OCI-LY1 (cell line): Measurements from ENCODE around the gene PCIF1.

Source experiments
- H2AFZ ChIP-seq: fragments of 200-600 bp; sonication (generic), shearing (Covaris generic); 2 replicates; pipeline ENCODE4 v1.6.0; 2014; ENCODE audit warnings: antibody characterized with exemption, mild to moderate bottlenecking, low read length
- H3F3A ChIP-seq: fragments of 200-600 bp; sonication (generic), shearing (Covaris generic); 2 replicates; pipeline ENCODE4 v1.6.0; 2014; ENCODE audit warnings: mild to moderate bottlenecking, antibody characterized with exemption, low read length, moderate library complexity; ENCODE audit not compliant: insufficient read depth
- H3K27ac ChIP-seq: fragments of 200-600 bp; sonication (generic); 2 replicates; pipeline ENCODE4 v1.5.1; 2014; ENCODE audit warnings: low read length, mixed run types, mild to moderate bottlenecking, low read depth; ENCODE audit not compliant: poor library complexity, severe bottlenecking
- H3K27me3 ChIP-seq: fragments of 200-600 bp; sonication (generic); 2 replicates; pipeline ENCODE4 v1.6.0; 2014; ENCODE audit warnings: antibody characterized with exemption, mild to moderate bottlenecking, low read length, moderate library complexity; ENCODE audit not compliant: insufficient read depth
- H3K36me3 ChIP-seq: fragments of 200-600 bp; sonication (generic); 2 replicates; pipeline ENCODE4 v1.6.1; 2014; ENCODE audit warnings: mild to moderate bottlenecking, antibody characterized with exemption, low read length, moderate library complexity, mixed read lengths; ENCODE audit not compliant: insufficient read depth
- H3K4me1 ChIP-seq: fragments of 200-600 bp; sonication (generic); 2 replicates; pipeline ENCODE4 v1.5.1; 2014; ENCODE audit warnings: mild to moderate bottlenecking, low read length, moderate library complexity; ENCODE audit not compliant: insufficient read depth, severe bottlenecking
- H3K4me2 ChIP-seq: fragments of 200-600 bp; sonication (generic), shearing (Covaris generic); 2 replicates; pipeline ENCODE4 v1.6.1; 2014; ENCODE audit warnings: low read length
- H3K4me3 ChIP-seq: fragments of 200-600 bp; sonication (generic); 2 replicates; pipeline ENCODE4 v1.5.1; 2014; ENCODE audit warnings: low read length, low read depth, mild to moderate bottlenecking, mixed read lengths; ENCODE audit not compliant: poor library complexity, severe bottlenecking
- H3K79me2 ChIP-seq: fragments of 200-600 bp; shearing (Covaris generic); 2 replicates; pipeline ENCODE4 v1.6.1; 2016; ENCODE audit warnings: mixed run types, low read length, mixed read lengths; ENCODE audit not compliant: insufficient read depth
- H3K9ac ChIP-seq: fragments of 200-600 bp; sonication (generic), shearing (Covaris generic); 2 replicates; pipeline ENCODE4 v1.6.1; 2014; ENCODE audit warnings: mild to moderate bottlenecking, low read length, mixed read lengths
- H3K9me2 ChIP-seq: fragments of 200-600 bp; sonication (generic), shearing (Covaris generic); 2 replicates; pipeline ENCODE4 v1.6.1; 2014; ENCODE audit warnings: low read depth, mild to moderate bottlenecking, low read length, mixed read lengths
- H3K9me3 ChIP-seq: fragments of 200-600 bp; shearing (Covaris generic); 2 replicates; pipeline ENCODE4 v1.6.1; 2014; ENCODE audit warnings: low read length, mixed read lengths
- H4K20me1 ChIP-seq: fragments of 200-600 bp; sonication (generic), shearing (Covaris generic); 2 replicates; pipeline ENCODE4 v1.6.0; 2016; ENCODE audit warnings: mild to moderate bottlenecking, low read length; ENCODE audit not compliant: insufficient read depth
- EZH2 ChIP-seq: fragments of 200-600 bp; sonication (generic), shearing (Covaris generic); IDR thresholded peaks from 2 replicates; pipeline ENCODE4 v1.8.0; 2017; ENCODE audit warnings: borderline replicate concordance, mixed run types, mild to moderate bottlenecking, antibody characterized with exemption, low read length, moderate library complexity, mixed read lengths
- TF ChIP-seq, protein P1 (sequence below): fragments of 200-600 bp; sonication (generic), shearing (Covaris generic); IDR thresholded peaks from 2 replicates; pipeline ENCODE4 v1.5.1; 2017; ENCODE audit warnings: mild to moderate bottlenecking, antibody characterized with exemption, low read length, moderate library complexity, mixed read lengths

Gene PCIF1

DNA sequence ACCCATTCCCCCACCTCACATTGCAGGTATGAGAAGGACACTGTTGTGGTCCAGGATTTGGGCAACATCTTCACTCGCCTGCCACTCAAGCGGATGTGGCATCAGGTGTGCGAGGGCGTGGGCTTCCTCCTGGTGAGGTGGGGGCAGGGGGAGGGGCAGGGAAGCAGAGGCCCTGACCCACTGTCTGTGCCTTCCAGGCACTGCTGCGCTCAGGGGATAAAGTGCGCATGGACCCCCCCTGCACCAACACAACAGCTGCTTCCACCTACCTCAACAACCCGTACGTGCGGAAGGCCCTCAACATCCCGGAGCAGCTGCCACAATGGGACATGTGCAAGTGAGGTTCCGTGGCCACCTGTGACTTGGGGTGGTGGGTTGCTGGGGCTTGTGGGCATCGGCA is 39.7 kb upstream of the PCIF1 start:
- Histone ChIP-seq H3K9ac (no peak overlapping the region), H3K27ac (no peak overlapping the region), H2AFZ (no peak overlapping the region), H3K36me3 (peaks cover 23% of the 10 kb centered on the region; the same call in 1 of the 2 replicates), H3F3A (no peaks in the 10 kb centered on the region), H4K20me1 (no peaks in the 10 kb centered on the region), H3K9me3 (no peaks in the 10 kb centered on the region), H3K4me2 (no peak overlapping the region), H3K4me3 (no peak overlapping the region), H3K9me2 (no peaks in the 10 kb centered on the region), H3K27me3 (no peaks in the 10 kb centered on the region), H3K4me1 (peaks cover 29% of the 10 kb centered on the region), H3K79me2 (no peaks in the 10 kb centered on the region)
- TF ChIP-seq EZH2: no peak
- TF ChIP-seq, protein P1, sequence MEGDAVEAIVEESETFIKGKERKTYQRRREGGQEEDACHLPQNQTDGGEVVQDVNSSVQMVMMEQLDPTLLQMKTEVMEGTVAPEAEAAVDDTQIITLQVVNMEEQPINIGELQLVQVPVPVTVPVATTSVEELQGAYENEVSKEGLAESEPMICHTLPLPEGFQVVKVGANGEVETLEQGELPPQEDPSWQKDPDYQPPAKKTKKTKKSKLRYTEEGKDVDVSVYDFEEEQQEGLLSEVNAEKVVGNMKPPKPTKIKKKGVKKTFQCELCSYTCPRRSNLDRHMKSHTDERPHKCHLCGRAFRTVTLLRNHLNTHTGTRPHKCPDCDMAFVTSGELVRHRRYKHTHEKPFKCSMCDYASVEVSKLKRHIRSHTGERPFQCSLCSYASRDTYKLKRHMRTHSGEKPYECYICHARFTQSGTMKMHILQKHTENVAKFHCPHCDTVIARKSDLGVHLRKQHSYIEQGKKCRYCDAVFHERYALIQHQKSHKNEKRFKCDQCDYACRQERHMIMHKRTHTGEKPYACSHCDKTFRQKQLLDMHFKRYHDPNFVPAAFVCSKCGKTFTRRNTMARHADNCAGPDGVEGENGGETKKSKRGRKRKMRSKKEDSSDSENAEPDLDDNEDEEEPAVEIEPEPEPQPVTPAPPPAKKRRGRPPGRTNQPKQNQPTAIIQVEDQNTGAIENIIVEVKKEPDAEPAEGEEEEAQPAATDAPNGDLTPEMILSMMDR: no peak

DNA sequence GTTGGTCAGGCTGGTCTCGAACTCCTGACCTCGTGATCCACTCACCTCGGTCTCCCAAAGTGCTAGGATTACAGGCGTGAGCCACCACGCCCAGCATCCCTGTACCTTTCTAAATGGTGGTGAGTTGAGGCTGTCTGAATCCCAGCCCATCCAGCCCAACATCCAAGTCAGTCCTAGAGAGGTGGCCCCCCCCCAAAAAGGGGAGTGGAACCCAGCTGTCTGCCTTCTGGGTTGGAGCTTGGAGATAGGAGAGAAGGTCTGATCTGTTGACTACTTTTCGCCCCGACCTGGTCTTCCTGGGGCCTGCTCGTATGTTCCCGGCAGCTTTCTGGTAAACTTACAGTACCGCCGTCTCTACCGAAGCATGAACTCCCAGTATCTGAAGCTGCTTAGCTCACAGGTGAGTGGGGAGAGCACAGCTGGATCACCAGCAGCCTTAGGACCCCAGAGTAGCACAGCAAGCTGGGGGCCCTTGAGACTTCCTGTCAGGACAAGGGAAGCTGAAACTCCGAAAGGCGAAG is 37.8 kb upstream of the PCIF1 start:
- no peak overlapping the region for H3K4me3 ChIP-seq
- H3K9ac ChIP-seq: no peak overlapping the region
- peaks cover 23% of the 10 kb centered on the region; the same call in 1 of the 2 replicates for H3K36me3 ChIP-seq
- no peaks in the 10 kb centered on the region for H3K9me3 ChIP-seq
- no peaks in the 10 kb centered on the region for H3K79me2 ChIP-seq
- H3K4me1 ChIP-seq: peaks cover 14% of the 10 kb centered on the region
- no peaks in the 10 kb centered on the region for H3K27me3 ChIP-seq
- no peak for TF ChIP-seq EZH2
- TF ChIP-seq, protein P1: no peak
- no peaks in the 10 kb centered on the region for H3K9me2 ChIP-seq
- no peaks in the 10 kb centered on the region for H3F3A ChIP-seq
- H3K27ac ChIP-seq: no peak overlapping the region
- no peaks in the 10 kb centered on the region for H4K20me1 ChIP-seq
- H2AFZ ChIP-seq: no peak overlapping the region
- H3K4me2 ChIP-seq: no peak overlapping the region

- Histone ChIP-seq H3K36me3 (peaks cover 23% of the 10 kb centered on the region; the same call in 1 of the 2 replicates), H3K27me3 (no peaks in the 10 kb centered on the region), H3F3A (no peaks in the 10 kb centered on the region), H3K9me2 (no peaks in the 10 kb centered on the region), H3K9me3 (no peaks in the 10 kb centered on the region), H3K4me1 (peaks cover 8% of the 10 kb centered on the region), H3K4me3 (no peak overlapping the region), H3K79me2 (no peaks in the 10 kb centered on the region), H3K9ac (no peak overlapping the region), H3K4me2 (no peak overlapping the region), H4K20me1 (no peaks in the 10 kb centered on the region), H2AFZ (no peak overlapping the region), H3K27ac (no peak overlapping the region)
- TF ChIP-seq, protein P1: no peak
- no peak for TF ChIP-seq EZH2
Observed at GRCh38 chr20:45897289-45897688, 37.2 kb upstream of the PCIF1 start.
